CD4-positive, alpha-beta T cell treated with Interleukin-6 for 4 hours (primary cell): ENCODE measurements around the gene HOXA4.
A peak's percentile ranks its signal among the peaks of the same experiment; 100 is the strongest.

Source experiments
- DNase-seq: peaks from one replicate; pipeline ENCODE4 v3.0.0-alpha.2; 2020; ENCODE audit warnings: mixed read lengths

HOXA4 gene

GRCh38 chr7:27131390-27131819 lies 848 bp upstream of the HOXA4 start:
- DNase-seq = no peak

DNA sequence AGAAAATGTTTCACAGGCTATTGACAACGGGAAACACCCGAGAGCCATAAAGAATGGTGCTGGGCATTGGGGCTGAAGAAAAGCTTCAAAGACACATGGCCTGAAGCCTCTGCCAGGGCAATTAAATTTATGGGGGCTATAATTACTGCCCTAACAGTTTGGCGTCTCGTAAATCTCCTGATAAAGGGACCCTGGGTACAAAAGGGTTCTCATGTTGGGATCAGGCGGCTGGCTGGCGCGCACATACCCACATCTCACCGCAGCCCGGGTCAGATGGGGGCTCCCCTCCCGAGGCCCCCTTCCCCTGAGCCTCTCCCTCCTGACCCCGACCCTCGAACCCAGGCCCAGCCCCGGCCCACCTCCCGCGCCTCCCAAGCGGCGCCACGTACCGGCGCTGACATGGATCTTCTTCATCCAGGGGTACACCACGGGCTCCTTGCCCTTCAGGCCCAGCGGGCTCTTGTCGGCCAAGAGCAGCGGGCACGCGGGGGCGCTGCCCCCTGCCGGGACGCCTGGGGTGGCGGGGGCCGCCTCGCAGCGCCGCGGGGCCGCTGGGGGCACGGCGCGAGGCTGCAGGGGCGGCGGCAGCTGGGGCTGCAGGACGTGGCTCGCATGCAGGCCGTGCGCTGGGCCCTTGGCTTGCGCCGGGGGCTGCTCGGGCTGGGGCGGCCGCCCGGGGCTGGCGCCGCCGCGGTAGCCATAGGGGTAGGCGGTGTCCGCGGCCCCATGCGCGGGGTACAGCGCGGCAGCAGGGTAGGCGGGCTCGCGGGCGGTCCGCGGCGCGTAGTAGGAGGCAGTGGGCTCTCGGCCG lies 623 bp downstream of the HOXA4 start:
- DNase-seq = peak; percentile 26

GRCh38 chr7:27128776-27129728 lies 1.5 kb downstream of the HOXA4 start:
- no peak for DNase-seq

GRCh38 chr7:27128034-27128433 lies 2.5 kb downstream of the HOXA4 start:
- DNase-seq = no peak

DNA sequence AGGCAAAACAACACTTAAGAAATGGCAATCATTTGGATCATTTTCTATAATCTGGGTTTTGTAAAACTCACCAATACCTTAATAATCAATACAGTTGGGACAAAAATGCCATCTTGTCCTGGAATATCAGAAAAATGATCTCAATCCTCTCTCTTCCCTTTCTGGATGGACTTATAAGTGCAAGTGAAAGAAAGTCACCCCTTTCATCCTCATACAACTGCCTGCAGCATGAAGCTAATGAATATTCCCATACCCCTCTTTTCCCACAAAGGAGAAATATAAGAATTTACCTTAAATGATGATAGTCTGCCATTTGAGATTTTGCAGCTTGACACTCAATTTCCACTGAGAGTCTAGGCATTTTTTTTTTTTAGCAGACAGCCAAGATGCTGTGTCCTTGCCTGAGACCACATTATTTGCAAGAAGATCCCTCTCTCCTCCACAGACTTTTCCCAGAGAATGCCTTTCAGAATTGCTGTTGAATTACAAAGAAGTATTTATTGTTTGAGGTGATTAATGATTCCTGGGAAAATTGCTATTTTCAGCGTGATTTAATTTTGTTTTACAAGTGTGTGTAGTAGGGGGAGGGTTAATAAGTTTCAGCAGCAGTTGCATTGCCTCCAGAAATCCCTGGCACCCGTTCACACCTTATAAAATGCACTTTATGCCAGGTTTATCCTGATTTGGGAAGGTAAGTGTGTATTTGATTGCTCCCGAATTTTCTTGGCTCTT lies 3.8 kb downstream of the HOXA4 start:
- no peak for DNase-seq

DNA sequence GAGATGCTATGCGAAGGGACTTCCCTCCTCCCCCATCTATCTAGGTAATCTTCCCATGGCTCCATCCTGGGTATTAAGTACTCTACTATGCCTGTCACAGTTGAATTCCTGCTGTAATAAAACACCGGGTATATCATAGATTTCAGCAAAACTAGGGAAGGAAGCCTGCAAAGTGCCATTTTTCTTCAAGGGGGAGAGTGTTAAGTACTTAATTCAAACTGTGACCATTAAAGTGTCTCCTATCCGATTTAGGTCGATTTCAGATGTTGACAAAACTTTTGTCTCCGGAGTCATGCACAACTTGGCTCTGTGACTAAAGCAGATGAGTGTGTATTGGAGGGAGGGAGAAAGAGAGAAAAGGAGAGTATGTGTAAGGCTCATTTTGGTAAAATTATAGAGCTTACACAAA lies 4.6 kb downstream of the HOXA4 start:
- DNase-seq = no peak

DNA sequence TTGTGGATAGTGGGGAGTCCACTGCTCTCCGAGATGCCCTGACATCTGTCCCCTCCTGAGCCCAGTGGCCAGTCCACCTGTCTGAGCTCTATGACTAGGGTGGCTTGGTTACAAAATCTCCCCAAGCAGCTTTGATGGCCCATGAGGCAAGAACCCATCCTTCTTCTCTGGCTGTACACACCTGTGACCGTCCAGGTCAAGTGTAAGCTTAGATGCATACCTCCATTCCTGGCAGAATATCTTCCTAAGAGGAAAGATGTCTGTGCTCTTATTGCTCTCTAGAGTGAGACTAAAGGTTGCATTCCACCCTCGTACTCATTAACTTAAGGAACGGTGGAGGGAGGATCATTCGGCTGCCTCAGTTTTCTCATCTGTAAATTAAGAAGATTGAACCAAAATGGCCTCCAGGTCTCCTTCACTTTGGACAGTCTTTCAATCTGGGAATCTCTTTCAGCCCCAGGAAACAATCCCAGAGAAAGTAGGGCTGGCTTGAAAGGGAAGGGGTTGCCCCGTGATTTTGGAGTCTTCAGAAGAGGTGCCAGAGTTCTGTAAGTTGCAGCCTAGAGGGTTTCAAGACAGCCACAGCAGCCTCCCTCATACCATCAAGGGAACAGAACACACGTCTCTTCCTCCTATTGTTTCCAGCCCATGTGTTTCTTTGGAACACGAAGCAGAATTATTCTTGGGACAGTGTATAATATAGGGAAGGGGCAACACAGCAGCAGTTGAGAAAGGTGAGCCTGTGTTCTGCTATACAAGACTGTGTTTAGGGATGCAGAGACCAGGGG lies 5.5 kb downstream of the HOXA4 start:
- DNase-seq = no peak

DNA sequence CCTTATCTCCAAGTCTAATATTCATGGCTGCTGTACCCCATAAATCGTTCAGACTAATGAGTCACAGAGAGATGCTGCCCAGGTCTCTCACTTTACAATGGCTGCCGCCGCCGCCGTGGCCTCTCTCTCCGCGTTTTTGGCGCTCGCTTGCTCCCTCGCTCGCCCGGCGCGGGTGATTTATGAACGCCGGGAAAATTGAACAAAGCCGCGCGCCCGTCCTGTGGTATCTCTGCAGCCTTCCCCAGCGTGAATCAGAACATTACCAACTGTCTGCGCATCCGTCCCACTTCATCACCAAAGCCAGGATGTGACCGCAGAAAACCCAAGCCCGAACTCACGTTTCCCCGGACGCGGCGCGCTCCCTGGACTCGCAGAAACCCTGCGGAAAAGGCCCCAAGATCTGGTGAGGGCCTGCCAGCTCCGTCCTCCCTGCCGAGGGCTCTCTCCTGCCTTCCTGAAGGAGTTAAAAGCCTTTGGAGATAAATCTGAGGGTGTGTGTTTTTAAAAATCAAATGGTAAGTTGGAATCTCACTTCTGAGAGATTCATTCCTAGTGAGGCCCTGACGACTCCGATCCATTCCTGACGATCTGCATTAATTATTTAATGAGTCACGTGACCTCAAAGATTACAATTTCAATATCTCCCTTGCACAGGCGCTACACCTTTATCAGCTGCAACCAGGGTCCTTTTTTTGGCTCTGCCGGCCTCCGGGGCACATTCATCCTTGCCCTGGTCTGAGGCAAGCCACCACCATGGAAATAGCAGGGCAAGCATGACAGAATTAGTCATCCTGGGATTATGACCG lies 6.3 kb downstream of the HOXA4 start:
- DNase-seq = no peak

- DNase-seq = no peak
These were observed 7.0 kb downstream of the HOXA4 start for GRCh38 chr7:27123477-27124053.

DNA sequence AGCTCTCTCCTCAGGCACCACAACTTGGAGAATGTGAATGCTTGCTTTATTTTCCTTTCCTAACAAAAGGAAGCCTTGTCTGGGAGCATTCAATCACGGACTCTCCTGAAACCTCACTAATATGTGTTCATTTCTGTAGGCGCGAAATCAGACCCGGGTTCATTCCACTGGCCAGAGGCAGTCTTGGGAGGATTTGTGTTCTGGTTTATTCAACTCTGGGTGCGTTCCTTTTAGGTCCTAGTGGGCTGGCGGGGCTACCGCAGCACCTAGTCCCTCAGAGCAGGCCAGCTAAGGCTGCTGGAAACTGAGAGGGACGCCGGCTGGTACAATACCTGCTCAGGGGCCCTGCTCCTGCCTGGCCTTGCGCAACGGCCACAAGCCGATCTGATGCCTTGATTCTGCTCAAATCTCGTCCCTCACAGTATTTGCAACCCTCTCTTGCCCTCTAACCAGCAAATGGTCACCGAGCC lies 7.5 kb downstream of the HOXA4 start:
- DNase-seq = no peak

DNA sequence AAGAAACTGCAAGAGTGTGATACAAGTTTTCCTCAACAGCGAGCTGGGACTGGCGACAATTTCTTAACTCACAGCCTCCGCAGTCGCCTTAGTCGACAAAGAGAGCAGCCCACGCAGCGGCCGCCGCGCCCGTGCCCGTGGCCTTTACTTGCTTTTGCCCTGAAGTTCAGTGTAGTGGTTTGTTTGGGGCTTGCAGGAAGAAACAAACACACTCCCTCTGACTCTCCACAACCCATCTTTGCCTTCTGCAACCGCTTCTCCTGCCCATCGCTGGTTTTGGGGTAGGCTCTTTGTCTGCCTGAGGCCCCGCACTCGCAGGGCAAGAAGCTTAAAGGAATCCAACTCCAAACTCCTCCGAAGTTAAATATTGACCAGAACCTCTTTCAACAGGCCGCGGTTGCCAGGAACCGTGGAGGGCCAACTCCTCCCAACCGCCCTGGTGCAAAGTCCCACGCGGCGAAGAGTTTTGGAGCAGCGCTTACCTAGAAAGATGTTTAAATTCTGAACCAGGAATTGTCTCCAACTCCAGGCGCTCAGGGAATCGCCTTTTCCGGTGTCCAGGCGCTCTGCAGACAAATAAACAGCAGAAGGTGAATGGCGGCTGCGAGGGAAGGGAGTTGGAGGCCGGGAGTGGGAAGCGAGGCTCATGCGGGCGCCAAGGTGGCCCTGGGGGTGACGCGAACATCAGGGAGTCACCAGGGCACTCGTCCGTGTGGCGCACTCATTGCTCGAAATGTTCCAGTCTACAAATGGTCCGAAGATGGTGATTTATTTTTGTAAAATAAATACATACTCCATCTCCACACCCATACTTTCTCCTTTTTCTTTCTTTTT lies 8.3 kb downstream of the HOXA4 start:
- DNase-seq = no peak

- no peak for DNase-seq
These were observed 8.9 kb downstream of the HOXA4 start for GRCh38 chr7:27121684-27122076.

DNA sequence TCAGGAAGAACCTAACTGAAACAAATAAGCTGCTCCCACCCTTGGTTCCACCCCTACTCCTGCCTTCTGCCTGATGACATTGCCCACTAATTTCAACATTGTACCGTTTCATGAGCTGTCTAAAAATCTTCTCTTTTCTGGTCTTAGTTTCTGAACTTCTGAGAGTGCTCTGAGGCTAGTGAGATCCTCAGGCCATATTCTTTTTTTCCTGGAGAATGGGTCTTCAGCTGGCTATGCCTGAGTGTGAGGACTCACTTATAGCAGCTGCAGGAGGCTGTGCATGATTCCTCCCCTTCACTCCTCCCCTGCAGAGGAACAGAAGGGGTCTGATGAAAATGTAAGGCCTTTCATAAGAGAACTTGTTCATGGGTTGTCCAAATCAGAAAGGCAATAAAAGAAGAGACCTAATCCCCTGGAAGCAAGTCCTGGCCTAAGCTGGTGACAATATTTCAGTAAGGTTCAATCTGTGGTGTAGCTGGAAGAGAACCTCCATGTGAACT lies 11.1 kb downstream of the HOXA4 start:
- no peak for DNase-seq

DNA sequence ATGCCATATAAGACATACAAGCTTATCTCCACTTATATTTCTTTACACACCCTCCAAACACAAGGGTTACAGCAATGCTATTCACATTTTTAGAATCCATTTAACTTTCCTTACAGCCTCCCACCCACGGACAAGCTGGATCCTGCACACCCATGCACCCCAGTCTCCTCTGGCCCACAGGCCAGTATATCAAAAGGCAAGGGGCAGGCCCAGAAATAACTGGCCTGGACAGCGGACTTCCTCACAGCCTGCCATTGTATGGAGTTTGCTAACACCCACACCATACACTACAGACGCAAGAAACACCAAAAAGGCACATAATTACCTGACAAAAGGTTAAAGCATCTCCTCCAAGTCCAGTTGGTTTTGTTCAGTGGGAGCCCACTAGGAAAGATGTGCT lies 12.0 kb downstream of the HOXA4 start:
- DNase-seq = no peak

- no peak for DNase-seq
These were observed 12.6 kb downstream of the HOXA4 start for GRCh38 chr7:27117887-27118491.

GRCh38 chr7:27116962-27117886 lies 13.3 kb downstream of the HOXA4 start:
- no peak for DNase-seq

DNA sequence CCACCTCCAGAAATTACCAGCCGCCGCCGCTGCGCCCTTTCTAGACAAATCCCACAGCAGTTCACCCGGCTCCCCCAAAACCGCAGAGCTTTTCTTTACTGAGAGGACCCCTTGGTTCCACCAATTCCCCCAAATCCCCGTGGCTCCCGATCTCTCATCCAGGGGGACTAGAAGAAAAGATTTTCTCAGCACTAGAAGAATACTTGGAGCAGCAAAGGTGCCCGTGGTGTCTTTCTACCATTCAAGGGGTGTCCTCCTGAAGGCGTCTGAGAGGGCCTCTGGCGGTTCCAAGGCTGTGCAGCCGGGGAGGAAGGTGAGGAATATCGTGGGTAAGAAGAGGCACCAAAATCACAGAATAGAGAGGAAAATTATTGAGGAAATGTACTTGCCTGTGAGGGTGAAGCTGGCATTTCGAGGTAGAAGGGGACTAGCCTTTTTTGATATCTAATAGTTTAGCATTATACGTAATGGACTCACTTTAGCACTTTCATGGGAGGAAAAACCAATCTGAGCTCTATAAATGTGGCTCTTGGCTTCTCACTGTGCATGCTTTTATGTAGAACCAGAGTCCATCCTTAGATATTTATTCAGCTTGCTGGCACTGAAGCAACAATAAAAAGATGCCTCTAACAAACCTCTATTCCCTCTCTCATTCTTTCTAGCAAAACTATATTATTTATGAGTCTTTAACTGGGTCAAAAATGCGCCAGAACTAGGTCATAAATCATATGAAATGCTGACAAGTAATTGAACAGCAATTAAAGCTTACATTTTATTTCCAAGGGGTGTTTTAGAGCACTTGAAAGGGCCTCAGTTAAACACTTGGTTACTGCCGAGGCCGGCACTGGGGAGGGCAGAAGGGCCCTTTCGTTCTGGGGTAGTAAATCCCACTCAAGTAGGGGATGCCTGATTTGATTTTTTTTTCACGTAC lies 14.3 kb downstream of the HOXA4 start:
- no peak for DNase-seq
